CD4-positive, alpha-beta T cell treated with Interleukin-4 for 1 hour (primary cell): ENCODE data around the gene TMEM184B.

Experiments
- DNase-seq, 2 donors: peaks; one replicate each; pipeline ENCODE4 v3.0.0-alpha.2; 2020 to 2022

The TMEM184B gene

DNA sequence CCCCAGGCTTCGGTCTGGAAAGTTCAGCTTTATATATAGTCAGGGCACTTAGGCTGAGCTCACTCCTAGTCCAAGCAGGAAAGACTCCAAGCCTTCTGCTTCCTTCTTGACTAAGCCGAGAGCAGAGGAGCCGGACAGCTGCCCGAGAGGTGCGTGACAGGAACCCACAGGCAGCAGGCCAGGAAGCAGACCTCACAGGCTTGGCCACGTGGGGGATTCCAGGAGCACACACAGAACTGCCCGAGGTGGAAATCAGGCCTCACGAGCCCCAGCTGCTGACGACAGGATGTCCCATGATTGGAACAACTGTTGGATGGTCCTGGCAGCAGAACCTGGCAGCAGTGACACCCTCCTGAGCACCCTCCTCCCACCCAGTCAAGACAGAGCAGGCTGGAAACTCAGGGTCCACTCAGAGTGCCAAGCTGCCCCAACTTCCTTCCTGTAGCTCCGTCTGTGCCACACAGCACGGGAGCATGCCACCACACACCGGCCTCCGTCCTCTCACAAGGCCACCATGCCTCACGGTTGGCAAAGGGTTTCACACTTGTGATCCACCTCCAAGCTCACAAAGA is 96.6 kb downstream of the TMEM184B start:
- DNase-seq = peak; percentile 58 to 78

DNA sequence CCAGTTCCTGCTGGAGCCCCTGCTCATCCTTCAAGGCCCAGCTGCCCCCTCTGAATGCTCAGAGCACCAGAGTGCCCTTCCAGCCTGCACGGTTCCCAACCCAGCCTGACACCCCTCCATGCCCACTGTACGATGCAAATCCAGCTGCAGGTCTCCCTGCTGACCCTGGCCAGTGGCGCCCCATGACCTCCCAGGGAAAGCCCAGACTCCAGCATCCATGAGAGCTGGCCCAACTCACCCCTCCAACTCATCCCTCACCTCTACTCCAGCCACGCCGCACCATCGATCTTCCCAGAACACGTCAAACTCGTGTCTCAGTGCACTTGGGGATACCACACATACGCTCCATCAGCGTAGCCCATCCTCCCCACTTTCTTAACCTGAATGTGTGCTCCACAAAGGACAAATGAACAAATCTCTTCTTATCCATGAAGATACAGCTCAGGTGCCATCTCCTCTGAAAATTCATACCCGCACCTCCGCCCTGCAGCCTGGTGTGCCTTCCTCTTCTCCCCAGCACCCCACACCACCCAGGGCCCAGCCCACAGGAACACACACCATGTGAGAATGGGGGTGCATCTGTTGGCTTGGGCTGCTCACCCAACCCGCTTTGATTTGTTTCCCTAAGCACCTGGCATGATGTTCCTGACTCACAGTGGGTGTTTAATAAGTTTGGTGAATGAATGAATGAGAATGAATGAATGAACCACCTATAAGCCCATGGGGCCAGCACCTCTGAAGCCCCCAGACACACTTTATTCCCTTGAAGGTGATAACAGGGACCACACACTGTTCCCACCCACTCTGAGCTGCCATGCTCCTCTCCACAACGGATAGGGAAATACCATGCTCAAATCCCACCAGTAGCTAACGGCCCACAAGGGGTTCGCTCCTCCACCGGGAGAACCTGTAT is 97.3 kb downstream of the TMEM184B start:
- no peak for DNase-seq

GRCh38 chr22:38174626-38175025 is 98.2 kb downstream of the TMEM184B start:
- DNase-seq = no peak

DNA sequence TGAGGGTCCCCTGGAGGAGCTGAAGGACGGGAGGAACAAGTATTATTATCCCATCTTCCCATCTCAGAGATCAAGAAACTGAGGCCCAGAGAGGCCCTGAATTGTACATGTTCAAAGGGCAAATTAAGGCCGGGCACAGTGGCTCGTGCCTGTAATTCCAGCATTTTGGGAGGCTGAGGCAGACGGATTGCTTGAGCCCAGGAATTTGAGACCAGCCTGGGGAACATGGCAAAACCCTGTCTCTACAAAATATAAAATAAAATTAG is 99.2 kb downstream of the TMEM184B start:
- no peak for DNase-seq

- peak; percentile 53 to 73 for DNase-seq
Observed at GRCh38 chr22:38172832-38173640, 99.8 kb downstream of the TMEM184B start.

GRCh38 chr22:38171927-38172831 is 100.6 kb downstream of the TMEM184B start:
- no peak for DNase-seq

DNA sequence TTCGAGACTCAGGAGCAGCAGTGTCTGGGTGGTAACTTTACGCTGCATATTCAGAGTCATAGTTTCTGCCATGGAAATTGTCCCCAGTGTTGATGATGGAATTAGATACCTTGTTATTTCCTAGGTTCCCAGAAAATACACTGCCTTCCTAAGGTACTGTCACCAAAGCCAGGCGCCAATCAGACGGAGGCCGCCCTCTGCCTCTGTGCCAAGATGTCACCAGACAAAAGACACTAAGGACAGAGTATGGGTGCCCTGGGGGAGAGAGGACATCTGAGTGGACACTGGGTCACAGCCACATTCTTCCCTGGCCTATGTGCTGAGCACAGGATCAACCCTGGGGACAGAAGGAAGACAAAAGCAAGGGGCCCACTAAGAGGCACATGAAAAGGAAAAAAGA is 102.3 kb downstream of the TMEM184B start:
- DNase-seq = no peak
